ENCODE results near the gene CEACAM1. TPM values are rescaled to one million over a fixed set of nuclear protein-coding genes. Genes with fewer than 3 reads are reported as not detected.
"Not testable (repeated sequence)": the region's sequence is repeated elsewhere in the genome, so short reads cannot be mapped to it uniquely, and the experiment has no call there.

The CEACAM1 gene
- total and polyA plus RNA-seq, 9 donors, result 0.92 to 7.3 (median 2.8) TPM

GRCh38 chr19:42488783-42489521, 39.3 kb downstream of the CEACAM1 start:
- Histone ChIP-seq H3K4me1 (ENCODE audit: insufficient read depth) (no peaks in the 10 kb centered on the region), H3K4me3 (no peak overlapping the region), H3K36me3 (no peaks in the 10 kb centered on the region), H3K9me3 (no peaks in the 10 kb centered on the region), H3K27me3 (no peaks in the 10 kb centered on the region), H3K27ac (no peak overlapping the region)
- DNase-seq, result no peak
- WGBS, 3 donors, result 86 to 92% (median 87%) methylated on average over 6 of the region's 6 CpGs
- TF ChIP-seq EP300 (IDR thresholded peaks at IDR 0.05), result no peak
- no peak for TF ChIP-seq POLR2A (IDR thresholded peaks at IDR 0.05)
- TF ChIP-seq, protein P1, sequence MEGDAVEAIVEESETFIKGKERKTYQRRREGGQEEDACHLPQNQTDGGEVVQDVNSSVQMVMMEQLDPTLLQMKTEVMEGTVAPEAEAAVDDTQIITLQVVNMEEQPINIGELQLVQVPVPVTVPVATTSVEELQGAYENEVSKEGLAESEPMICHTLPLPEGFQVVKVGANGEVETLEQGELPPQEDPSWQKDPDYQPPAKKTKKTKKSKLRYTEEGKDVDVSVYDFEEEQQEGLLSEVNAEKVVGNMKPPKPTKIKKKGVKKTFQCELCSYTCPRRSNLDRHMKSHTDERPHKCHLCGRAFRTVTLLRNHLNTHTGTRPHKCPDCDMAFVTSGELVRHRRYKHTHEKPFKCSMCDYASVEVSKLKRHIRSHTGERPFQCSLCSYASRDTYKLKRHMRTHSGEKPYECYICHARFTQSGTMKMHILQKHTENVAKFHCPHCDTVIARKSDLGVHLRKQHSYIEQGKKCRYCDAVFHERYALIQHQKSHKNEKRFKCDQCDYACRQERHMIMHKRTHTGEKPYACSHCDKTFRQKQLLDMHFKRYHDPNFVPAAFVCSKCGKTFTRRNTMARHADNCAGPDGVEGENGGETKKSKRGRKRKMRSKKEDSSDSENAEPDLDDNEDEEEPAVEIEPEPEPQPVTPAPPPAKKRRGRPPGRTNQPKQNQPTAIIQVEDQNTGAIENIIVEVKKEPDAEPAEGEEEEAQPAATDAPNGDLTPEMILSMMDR (IDR thresholded peaks at IDR 0.05), result no peak
- intact Hi-C loops (cut with DNase I), result no loop called here

GRCh38 chr19:42487798-42488178, 40.5 kb downstream of the CEACAM1 start:
- Histone ChIP-seq H3K9me3 (no peaks in the 10 kb centered on the region), H3K4me1 (ENCODE audit: insufficient read depth) (no peaks in the 10 kb centered on the region), H3K27me3 (no peaks in the 10 kb centered on the region), H3K4me3 (no peak overlapping the region), H3K36me3 (no peaks in the 10 kb centered on the region), H3K27ac (no peak overlapping the region)
- DNase-seq, result no peak
- TF ChIP-seq, protein P1 (IDR thresholded peaks at IDR 0.05), result no peak
- TF ChIP-seq POLR2A (IDR thresholded peaks at IDR 0.05) (no peak), EP300 (IDR thresholded peaks at IDR 0.05) (no peak)
- intact Hi-C loops (cut with DNase I), result no loop called here
- 84 to 90% (median 87%) methylated on average over 3 of the region's 3 CpGs for WGBS, 3 donors

- DNase-seq, result no peak
- WGBS, 3 donors, result 51 to 59% (median 53%) methylated on average over 3 of the region's 3 CpGs
- Histone ChIP-seq H3K9me3 (no peaks in the 10 kb centered on the region), H3K27me3 (no peaks in the 10 kb centered on the region), H3K4me1 (ENCODE audit: insufficient read depth) (no peaks in the 10 kb centered on the region), H3K27ac (no peak overlapping the region), H3K36me3 (no peaks in the 10 kb centered on the region), H3K4me3 (no peak overlapping the region)
- TF ChIP-seq, protein P1 (IDR thresholded peaks at IDR 0.05), result no peak
- TF ChIP-seq POLR2A (IDR thresholded peaks at IDR 0.05) (no peak), EP300 (IDR thresholded peaks at IDR 0.05) (no peak)
- intact Hi-C loops (cut with DNase I), result no loop called here
Observed at GRCh38 chr19:42487032-42487797, 41.1 kb downstream of the CEACAM1 start.

GRCh38 chr19:42485036-42485435, 43.2 kb downstream of the CEACAM1 start:
- H3K36me3 ChIP-seq; H3K4me1 ChIP-seq (ENCODE audit: insufficient read depth); intact Hi-C loops (cut with DNase I); DNase-seq; H3K9me3 ChIP-seq; H3K27me3 ChIP-seq; H3K27ac ChIP-seq; H3K4me3 ChIP-seq: not testable (repeated sequence)
- WGBS, 3 donors, result 73 to 74% (median 74%) methylated on average over 4 of the region's 4 CpGs

Data from ovary (tissue), 9 donors.